Mesenchymal stem cell (in vitro differentiated cells and primary cell): Measurements from ENCODE around the gene SIAH3.

Source experiments
- DNase-seq: peaks from one replicate; pipeline ENCODE4 v3.0.0-alpha.2; 2013
- H2AFZ ChIP-seq: one replicate; pipeline ENCODE4 v1.6.1; 2013; ENCODE audit warnings: low read depth, mild to moderate bottlenecking, control low read depth, inconsistent platforms, low read length, moderate library complexity
- H2AK5ac ChIP-seq: 2 replicates; pipeline ENCODE4 v1.6.1; 2013; ENCODE audit warnings: low read length, moderate library complexity, mild to moderate bottlenecking, inconsistent platforms; ENCODE audit not compliant: severe bottlenecking
- H2BK120ac ChIP-seq: one replicate; pipeline ENCODE4 v1.6.1; 2013; ENCODE audit warnings: low read depth, mild to moderate bottlenecking, inconsistent platforms, low read length, moderate library complexity
- H2BK12ac ChIP-seq, 2 experiments: one replicate each; pipeline ENCODE4 v1.6.1; 2013; ENCODE audit warnings: inconsistent platforms in 2 of 2, low read length in 2 of 2, mild to moderate bottlenecking in 2 of 2, moderate library complexity in 2 of 2, control low read depth in 1 of 2
- H2BK15ac ChIP-seq: one replicate; pipeline ENCODE4 v1.6.1; 2013; ENCODE audit warnings: mild to moderate bottlenecking, low read depth, inconsistent platforms; ENCODE audit not compliant: poor library complexity, severe bottlenecking
- H2BK5ac ChIP-seq: 2 replicates; pipeline ENCODE4 v1.6.1; 2013; ENCODE audit warnings: low read depth, mild to moderate bottlenecking, low read length, control low read depth, inconsistent platforms; ENCODE audit not compliant: poor library complexity, severe bottlenecking
- H3K14ac ChIP-seq, 2 experiments: one replicate each; pipeline ENCODE4 v1.6.1; 2013; ENCODE audit warnings: inconsistent platforms in 2 of 2, low read length in 2 of 2, control low read depth in 1 of 2, mild to moderate bottlenecking in 1 of 2, moderate library complexity in 1 of 2
- H3K18ac ChIP-seq, 2 experiments: one replicate each; pipeline ENCODE4 v1.6.1; 2013; ENCODE audit warnings: inconsistent platforms in 2 of 2, low read length in 2 of 2, control low read depth in 1 of 2, low read depth in 1 of 2, mild to moderate bottlenecking in 1 of 2
- H3K23ac ChIP-seq, 2 experiments: one replicate each; pipeline ENCODE4 v1.6.1; 2013; ENCODE audit warnings: inconsistent platforms in 2 of 2, low read length in 2 of 2, mild to moderate bottlenecking in 2 of 2, moderate library complexity in 2 of 2, control low read depth in 1 of 2
- H3K27ac ChIP-seq: 2 replicates; pipeline ENCODE4 v1.5.1; 2013; ENCODE audit warnings: mild to moderate bottlenecking, moderate library complexity, low read length, control low read depth, inconsistent platforms; ENCODE audit not compliant: poor library complexity, severe bottlenecking
- H3K27me3 ChIP-seq, 2 experiments: 2 replicates each; pipeline versions ENCODE4 v1.6.1 to v1.7.0; 2013; ENCODE audit warnings: low read length in 2 of 2, mild to moderate bottlenecking in 2 of 2, moderate library complexity in 2 of 2, control low read depth in 1 of 2, inconsistent platforms in 1 of 2; ENCODE audit not compliant: control insufficient read depth in 1 of 2, insufficient read depth in 1 of 2
- H3K36me3 ChIP-seq, 2 experiments: 2 replicates each; pipeline versions ENCODE4 v1.6.1 to v1.7.0; 2013; ENCODE audit warnings: low read length in 2 of 2, control low read depth in 1 of 2, inconsistent platforms in 1 of 2, low read depth in 1 of 2, mild to moderate bottlenecking in 1 of 2; ENCODE audit not compliant: insufficient read depth in 2 of 2, control insufficient read depth in 1 of 2
- H3K4ac ChIP-seq, 2 experiments: one replicate each; pipeline ENCODE4 v1.6.1; 2013; ENCODE audit warnings: inconsistent platforms in 2 of 2, low read length in 2 of 2, mild to moderate bottlenecking in 2 of 2, moderate library complexity in 2 of 2, control low read depth in 1 of 2, low read depth in 1 of 2
- H3K4me1 ChIP-seq: 2 replicates; pipeline ENCODE4 v1.6.1; 2013; ENCODE audit warnings: low read depth, low read length, control low read depth; ENCODE audit not compliant: control insufficient read depth, insufficient read depth
- H3K4me2 ChIP-seq: 2 replicates; pipeline ENCODE4 v1.6.1; 2013; ENCODE audit warnings: low read length, mild to moderate bottlenecking, inconsistent platforms; ENCODE audit not compliant: poor library complexity, severe bottlenecking
- H3K4me3 ChIP-seq, 2 experiments: 2 replicates each; pipeline versions ENCODE4 v1.5.1 to v1.7.0; 2013; ENCODE audit warnings: low read length in 2 of 2, mild to moderate bottlenecking in 2 of 2, control low read depth in 1 of 2, low read depth in 1 of 2; ENCODE audit not compliant: insufficient read depth in 1 of 2
- H3K79me1 ChIP-seq: replicated peaks from 2 replicates; pipeline ENCODE4 v1.6.1; 2013; ENCODE audit warnings: mild to moderate bottlenecking, control low read depth, low read length, inconsistent platforms; ENCODE audit not compliant: poor library complexity, severe bottlenecking
- H3K9ac ChIP-seq: 2 replicates; pipeline ENCODE4 v1.7.0; 2013; ENCODE audit warnings: mild to moderate bottlenecking, low read length, moderate library complexity
- H3K9me3 ChIP-seq: 2 replicates; pipeline ENCODE4 v1.7.0; 2013; ENCODE audit warnings: mild to moderate bottlenecking, low read length; ENCODE audit not compliant: control insufficient read depth
- H4K8ac ChIP-seq: one replicate; pipeline ENCODE4 v1.6.1; 2013; ENCODE audit warnings: inconsistent platforms, mild to moderate bottlenecking, low read length, moderate library complexity
- H4K91ac ChIP-seq: one replicate; pipeline ENCODE4 v1.6.1; 2013; ENCODE audit warnings: mild to moderate bottlenecking, low read length, inconsistent platforms
- WGBS: methylation state at CpG from one replicate; pipeline ENCODE4 v1.1.7; 2013; ENCODE audit warnings: mixed read lengths; 5-methylcytosine and 5-hydroxymethylcytosine counted together

The SIAH3 gene

DNA sequence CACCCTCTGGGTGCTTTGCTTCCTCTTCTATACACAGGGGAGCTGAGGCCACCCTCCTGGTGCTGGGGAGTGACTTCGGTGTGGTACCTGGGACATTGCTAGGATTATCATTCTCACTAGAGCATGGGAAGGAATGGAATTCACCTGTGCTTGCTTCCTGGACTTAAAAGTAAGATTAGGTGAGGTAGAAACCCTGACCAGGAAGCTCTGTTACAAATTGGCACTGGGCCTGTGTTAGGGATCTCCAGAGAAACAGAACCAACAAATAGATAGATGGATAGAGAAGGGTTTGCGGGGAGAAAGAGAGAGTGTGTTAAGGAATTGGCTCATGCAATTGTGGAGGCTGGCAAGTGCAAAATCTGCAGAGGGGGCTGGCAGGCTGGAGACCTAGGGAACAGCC, 13.9 kb upstream of the SIAH3 start:
- H4K91ac ChIP-seq = no peak overlapping the region
- DNase-seq = no peak
- peaks cover 3% of the 10 kb centered on the region for H3K4me1 ChIP-seq
- H3K23ac ChIP-seq = no peak overlapping the region
- no peak overlapping the region for H2BK120ac ChIP-seq
- no peak overlapping the region for H4K8ac ChIP-seq
- H2AK5ac ChIP-seq = no peak overlapping the region
- no peak overlapping the region for H3K14ac ChIP-seq
- H2BK5ac ChIP-seq = no peak overlapping the region
- no peak overlapping the region for H2BK12ac ChIP-seq
- WGBS = 94% methylated on average over 2 of the region's 2 CpGs
- H3K79me1 ChIP-seq = no peaks in the 10 kb centered on the region
- H2BK15ac ChIP-seq = no peak overlapping the region
- no peak overlapping the region for H3K27ac ChIP-seq
- H3K9me3 ChIP-seq = peaks cover 6% of the 10 kb centered on the region
- H3K4me3 ChIP-seq = no peak overlapping the region
- H3K27me3 ChIP-seq = peaks cover 7 to 67% of the 10 kb centered on the region in 2 experiments
- H2AFZ ChIP-seq = no peak overlapping the region
- H3K4ac ChIP-seq = no peak overlapping the region
- no peak overlapping the region for H3K4me2 ChIP-seq
- H3K36me3 ChIP-seq = no peaks in the 10 kb centered on the region
- no peak overlapping the region for H3K18ac ChIP-seq
- no peak overlapping the region for H3K9ac ChIP-seq

DNA sequence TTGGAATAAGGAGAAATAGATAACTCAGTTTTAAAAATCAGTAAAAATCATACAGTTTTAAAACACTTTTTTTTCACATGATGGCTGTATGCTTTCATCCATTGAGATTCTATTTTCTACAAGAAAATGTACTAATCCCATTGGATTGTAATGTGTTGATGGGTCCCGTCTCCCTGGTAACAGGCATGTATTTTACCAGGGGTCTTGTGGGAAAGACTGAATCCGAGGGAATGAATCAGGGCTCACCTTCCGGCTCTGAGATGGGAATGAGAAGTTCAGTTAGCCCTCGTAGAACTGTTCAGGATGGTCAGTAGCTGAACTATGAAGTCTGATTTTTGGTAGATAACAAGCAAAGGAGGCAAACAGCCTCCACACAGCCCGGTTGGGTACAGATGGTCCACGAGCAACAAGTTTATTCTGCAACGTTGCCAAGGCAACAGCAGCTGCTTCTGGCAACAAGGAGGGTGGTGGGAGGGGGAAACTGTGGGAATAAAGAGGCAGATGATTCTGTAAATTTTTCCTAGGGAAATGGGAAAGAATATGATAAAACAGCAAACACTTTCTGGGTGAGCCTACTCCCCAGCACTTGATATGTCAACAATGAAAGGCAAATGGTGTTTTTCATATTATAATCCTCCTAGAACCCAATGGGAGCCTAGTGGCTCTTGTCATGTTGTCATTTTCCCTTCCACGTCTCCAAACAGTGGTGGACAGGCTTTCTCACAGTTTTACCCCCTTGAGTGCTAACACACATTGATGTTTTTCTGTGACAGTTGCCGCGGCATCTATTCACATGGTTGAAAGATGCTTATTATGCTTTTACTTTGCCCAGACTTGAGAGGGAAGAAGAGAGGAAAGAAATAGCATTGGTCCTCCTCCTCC, 12.4 kb upstream of the SIAH3 start:
- Histone ChIP-seq H4K91ac (no peak overlapping the region), H3K27ac (no peak overlapping the region), H4K8ac (no peak overlapping the region), H3K9me3 (peaks cover 6% of the 10 kb centered on the region), H3K9ac (no peak overlapping the region), H2AK5ac (no peak overlapping the region), H2AFZ (no peak overlapping the region), H3K36me3 (no peaks in the 10 kb centered on the region), H3K4me1 (peaks cover 3% of the 10 kb centered on the region), H2BK5ac (no peak overlapping the region), H3K4me3 (no peak overlapping the region), H2BK120ac (no peak overlapping the region), H2BK12ac (no peak overlapping the region), H3K79me1 (no peaks in the 10 kb centered on the region), H3K23ac (no peak overlapping the region), H3K27me3 (peaks cover 7 to 63% of the 10 kb centered on the region in 2 experiments), H3K14ac (no peak overlapping the region), H3K18ac (no peak overlapping the region), H3K4me2 (no peak overlapping the region), H2BK15ac (no peak overlapping the region), H3K4ac (no peak overlapping the region)
- DNase-seq = no peak
- 76% methylated on average over 8 of the region's 10 CpGs for WGBS

DNA sequence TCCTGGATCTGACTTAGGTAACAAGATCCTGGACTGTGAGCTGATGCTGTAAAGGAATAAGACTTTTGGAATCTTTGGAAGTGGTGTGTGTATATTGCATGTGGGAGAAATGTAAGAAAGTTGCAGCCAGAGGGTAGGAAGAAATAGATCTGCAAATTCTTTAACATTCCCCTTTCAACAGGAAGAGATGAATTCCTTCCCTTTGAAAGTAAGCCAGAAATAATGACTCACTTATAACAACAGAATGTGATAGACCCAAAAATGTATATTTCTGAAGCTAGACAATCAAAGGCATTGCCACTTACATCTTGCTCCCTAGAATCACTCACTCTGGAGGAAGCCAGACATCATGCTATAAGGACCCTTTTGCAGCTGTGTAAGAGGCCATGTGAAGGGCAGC, 9.8 kb upstream of the SIAH3 start:
- H3K4ac ChIP-seq = no peak overlapping the region
- H2AK5ac ChIP-seq = no peak overlapping the region
- DNase-seq = no peak
- no peak overlapping the region for H3K4me3 ChIP-seq
- no peak overlapping the region for H2BK15ac ChIP-seq
- H2BK5ac ChIP-seq = no peak overlapping the region
- peaks cover 7 to 64% of the 10 kb centered on the region in 2 experiments for H3K27me3 ChIP-seq
- H3K79me1 ChIP-seq = no peaks in the 10 kb centered on the region
- no peak overlapping the region for H3K23ac ChIP-seq
- H3K36me3 ChIP-seq = no peaks in the 10 kb centered on the region
- peaks cover 6% of the 10 kb centered on the region for H3K9me3 ChIP-seq
- no peak overlapping the region for H3K14ac ChIP-seq
- H3K4me1 ChIP-seq = peaks cover 3% of the 10 kb centered on the region
- no peak overlapping the region for H3K27ac ChIP-seq
- H3K4me2 ChIP-seq = no peak overlapping the region
- H4K91ac ChIP-seq = no peak overlapping the region
- H2BK120ac ChIP-seq = no peak overlapping the region
- no peak overlapping the region for H4K8ac ChIP-seq
- H2AFZ ChIP-seq = no peak overlapping the region
- H3K9ac ChIP-seq = no peak overlapping the region
- H2BK12ac ChIP-seq = no peak overlapping the region
- no peak overlapping the region for H3K18ac ChIP-seq

DNA sequence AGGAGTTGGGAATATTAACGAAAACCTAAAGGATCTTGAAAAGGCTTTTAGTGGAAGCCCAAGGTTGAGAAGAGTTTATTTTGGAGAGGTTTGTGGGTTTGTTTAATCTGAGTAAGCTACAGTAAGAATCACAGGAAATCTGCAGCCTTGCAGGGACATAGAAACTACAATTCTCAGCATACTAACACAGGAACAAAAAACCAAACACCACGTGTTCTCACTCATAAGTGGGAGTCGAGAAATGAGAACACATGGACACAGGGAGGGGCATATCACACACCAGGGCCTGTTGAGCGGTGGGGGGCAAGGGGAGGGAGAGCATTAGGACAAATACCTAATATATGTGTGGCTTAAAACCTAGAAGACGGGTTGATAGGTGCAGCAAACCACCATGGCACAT, 8.7 kb upstream of the SIAH3 start:
- no peaks in the 10 kb centered on the region for H3K36me3 ChIP-seq
- no peak overlapping the region for H2BK15ac ChIP-seq
- H3K4ac ChIP-seq = no peak overlapping the region
- no peak overlapping the region for H2AFZ ChIP-seq
- no peak overlapping the region for H3K14ac ChIP-seq
- H3K27me3 ChIP-seq = peaks cover 7 to 60% of the 10 kb centered on the region in 2 experiments
- H3K23ac ChIP-seq = no peak overlapping the region
- DNase-seq = no peak
- no peak overlapping the region for H2BK12ac ChIP-seq
- no peak overlapping the region for H2BK120ac ChIP-seq
- no peak overlapping the region for H4K91ac ChIP-seq
- no peaks in the 10 kb centered on the region for H3K79me1 ChIP-seq
- no peak overlapping the region for H2AK5ac ChIP-seq
- no peak overlapping the region for H3K18ac ChIP-seq
- no peak overlapping the region for H3K4me2 ChIP-seq
- WGBS = 83% methylated on average over 3 of the region's 5 CpGs
- H4K8ac ChIP-seq = no peak overlapping the region
- H3K4me1 ChIP-seq = peaks cover 3% of the 10 kb centered on the region
- H3K4me3 ChIP-seq = no peak overlapping the region
- no peak overlapping the region for H3K27ac ChIP-seq
- no peak overlapping the region for H3K9ac ChIP-seq
- peaks cover 6% of the 10 kb centered on the region for H3K9me3 ChIP-seq
- no peak overlapping the region for H2BK5ac ChIP-seq
